Stimulated activated CD8-positive, alpha-beta memory T cell treated with anti-CD3 and anti-CD28 coated beads, Interleukin-2, amount 100 ng/mL, for 1 hour (primary cell): Measurements from ENCODE around the gene NHLH1.
A peak's percentile ranks its signal among the peaks of the same experiment; 100 is the strongest.
"Not testable (repeated sequence)": the region's sequence is repeated elsewhere in the genome, so short reads cannot be mapped to it uniquely, and the experiment has no call there.

ENCODE experiments used
- DNase-seq, 2 donors: peaks; one replicate each; pipeline ENCODE4 v3.0.0-alpha.2; 2020; ENCODE audit warnings: low read depth in 2 of 2

Gene NHLH1

GRCh38 chr1:160377585-160378206 is 10.8 kb downstream of the NHLH1 start:
- DNase-seq = no peak

GRCh38 chr1:160384812-160385211 is 17.9 kb downstream of the NHLH1 start:
- DNase-seq = not testable (repeated sequence)

- not testable (repeated sequence) for DNase-seq
Measured at GRCh38 chr1:160388406-160388805, 21.5 kb downstream of the NHLH1 start.

- no peak for DNase-seq
Measured at GRCh38 chr1:160394673-160395072, 27.8 kb downstream of the NHLH1 start.

- DNase-seq = no peak
Measured at GRCh38 chr1:160397651-160398050, 30.8 kb downstream of the NHLH1 start.

- no peak for DNase-seq
Measured at GRCh38 chr1:160398823-160399222, 32.0 kb downstream of the NHLH1 start.

GRCh38 chr1:160399544-160400222 is 32.8 kb downstream of the NHLH1 start:
- DNase-seq = no peak

GRCh38 chr1:160400223-160400645 is 33.4 kb downstream of the NHLH1 start, which contains the start of gene VANGL2:
VANGL2 (plus strand) TSS chr1:160400564; CDS start chr1:160415838, 15,274 bp downstream.
- peak in 1 of 2 donors; percentile 14 for DNase-seq

- DNase-seq = no peak
Measured at GRCh38 chr1:160400646-160401486, 34.0 kb downstream of the NHLH1 start.

GRCh38 chr1:160401487-160401805 is 34.6 kb downstream of the NHLH1 start:
- no peak for DNase-seq

- no peak for DNase-seq
Measured at GRCh38 chr1:160402001-160402795, 35.3 kb downstream of the NHLH1 start.

GRCh38 chr1:160403244-160403643 is 36.4 kb downstream of the NHLH1 start:
- no peak for DNase-seq

GRCh38 chr1:160404094-160404493 is 37.2 kb downstream of the NHLH1 start:
- no peak for DNase-seq

GRCh38 chr1:160405331-160405877 is 38.5 kb downstream of the NHLH1 start:
- DNase-seq = no peak

- DNase-seq = no peak
Measured at GRCh38 chr1:160406131-160406968, 39.5 kb downstream of the NHLH1 start.

GRCh38 chr1:160407839-160408801 is 41.2 kb downstream of the NHLH1 start:
- DNase-seq = no peak

GRCh38 chr1:160408864-160409263 is 42.0 kb downstream of the NHLH1 start:
- DNase-seq = no peak

- no peak for DNase-seq
Measured at GRCh38 chr1:160409486-160409885, 42.6 kb downstream of the NHLH1 start.

- no peak for DNase-seq
Measured at GRCh38 chr1:160410406-160411005, 43.6 kb downstream of the NHLH1 start.
